NCI-H1105 treated with DMSO at 0.1 percent for 48 hours (cell line): ENCODE results near the gene SLC25A41.
"Not testable (repeated sequence)": the region's sequence is repeated elsewhere in the genome, so short reads cannot be mapped to it uniquely, and the experiment has no call there.

Experiments
- DNase-seq: peaks from one replicate; lab custom pipeline; 2025; lab: John Stamatoyannopoulos, UW

The SLC25A41 gene

DNA sequence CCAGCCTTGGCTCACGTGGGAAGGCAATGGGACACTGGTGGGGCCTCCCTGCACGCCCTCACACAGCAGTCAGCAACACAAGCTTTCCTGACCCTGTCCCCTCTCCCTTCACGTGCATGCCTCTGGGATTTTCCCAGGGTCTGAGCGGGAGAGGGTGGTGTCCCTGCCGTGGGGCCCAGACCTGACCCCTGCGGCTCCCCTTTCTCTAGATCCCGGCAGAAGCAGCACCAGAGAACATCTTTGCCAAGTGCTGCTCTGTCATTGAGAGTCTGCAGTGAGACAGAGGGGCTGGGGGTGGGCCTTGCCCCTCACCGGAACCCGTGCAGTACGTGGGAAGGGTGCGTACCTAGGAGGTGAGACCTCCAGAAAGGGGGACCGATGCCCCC is 21.5 kb downstream of the SLC25A41 start:
- DNase-seq, result no peak

DNA sequence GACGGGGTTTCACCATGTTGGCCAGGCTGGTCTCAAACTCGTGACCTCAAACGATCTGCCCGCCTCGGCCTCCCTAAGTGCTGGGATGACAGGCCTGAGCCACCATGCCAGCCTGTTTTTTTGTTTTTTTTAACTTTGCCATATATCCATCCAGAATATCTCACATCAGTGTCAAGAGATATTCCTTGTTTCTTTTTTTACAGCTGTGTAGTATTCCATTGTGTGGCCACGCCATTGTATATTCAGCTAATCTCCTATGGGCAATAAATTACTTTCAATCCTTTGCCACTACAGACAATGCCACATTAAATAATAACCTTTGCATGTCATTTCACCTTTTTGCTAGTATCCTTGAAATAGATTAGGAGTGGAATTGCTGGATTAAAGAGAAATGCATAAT is 24.2 kb downstream of the SLC25A41 start:
- no peak for DNase-seq

DNA sequence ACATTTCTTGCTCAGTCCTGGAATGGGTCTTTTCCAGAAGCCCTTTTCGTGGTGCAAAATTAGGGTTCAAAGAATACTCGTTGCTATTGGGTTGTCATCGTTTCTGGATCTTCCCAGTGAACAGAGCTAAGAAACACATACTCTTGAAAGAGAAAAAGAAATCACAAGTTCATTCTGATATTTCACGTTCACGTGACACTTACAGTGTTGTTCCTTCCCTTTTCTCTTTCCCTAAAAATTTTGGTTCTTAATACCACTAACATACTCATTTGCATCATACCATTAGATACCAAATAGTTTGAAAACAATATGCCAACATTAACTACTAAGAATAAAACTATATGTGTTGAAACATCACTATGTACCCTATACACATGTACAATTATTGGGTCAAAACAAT is 27.2 kb downstream of the SLC25A41 start:
- no peak for DNase-seq

DNA sequence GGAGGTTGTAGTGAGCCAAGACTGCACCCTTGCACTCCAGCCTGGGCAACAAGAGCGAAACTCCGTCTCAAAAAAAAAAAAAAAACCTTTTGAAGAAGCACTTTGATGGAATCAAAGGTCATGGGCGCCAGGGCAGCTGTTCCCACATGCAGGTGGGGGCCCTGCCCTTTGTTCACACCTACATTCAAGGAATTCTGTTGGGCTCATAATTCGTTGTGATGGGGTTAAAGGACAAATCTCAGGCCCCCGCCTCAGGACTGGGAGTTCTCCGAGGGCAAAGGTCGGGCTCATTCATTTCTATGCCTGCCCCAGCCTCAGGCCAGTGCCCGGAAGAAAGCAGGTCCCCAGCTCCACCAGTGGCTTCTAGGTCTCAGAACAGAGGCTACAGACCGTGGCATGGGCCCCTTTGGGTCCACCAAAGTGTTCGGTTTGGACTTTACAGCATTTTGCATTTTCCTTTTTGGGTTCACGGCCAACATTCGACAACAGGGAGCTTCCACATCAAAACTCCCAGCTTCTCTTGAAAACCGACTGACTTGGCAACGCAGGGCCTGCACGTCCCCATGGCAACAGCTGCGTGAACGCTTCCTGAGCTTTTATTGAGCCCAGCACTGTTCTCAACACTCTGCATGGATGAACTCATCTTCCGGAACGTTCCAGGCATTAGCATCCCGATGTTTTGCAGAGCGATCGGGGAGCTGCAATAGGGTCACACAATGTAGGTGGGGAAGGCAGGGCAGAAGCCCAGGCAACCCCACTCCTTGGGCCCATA is 30.5 kb downstream of the SLC25A41 start:
- no peak for DNase-seq

DNA sequence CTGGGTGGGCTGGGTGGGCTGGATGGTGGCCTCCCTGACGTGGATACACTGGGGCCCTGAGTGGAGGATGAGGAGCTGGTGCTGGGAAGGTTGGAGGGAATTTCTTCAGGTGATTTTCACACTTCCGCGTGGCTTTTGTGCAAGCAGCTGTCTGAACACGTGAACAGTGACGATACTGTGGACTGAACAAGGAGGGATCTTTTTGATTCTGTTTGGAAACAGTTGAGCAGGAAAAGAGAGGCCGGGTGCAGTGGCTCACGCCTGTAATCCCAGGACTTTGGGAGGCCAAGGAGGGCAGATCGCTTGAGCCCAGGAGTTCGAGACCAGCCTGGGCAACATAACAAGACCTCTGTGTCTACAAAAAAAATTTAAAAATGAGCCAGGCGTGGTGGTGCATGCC is 31.5 kb downstream of the SLC25A41 start:
- DNase-seq, result no peak

DNA sequence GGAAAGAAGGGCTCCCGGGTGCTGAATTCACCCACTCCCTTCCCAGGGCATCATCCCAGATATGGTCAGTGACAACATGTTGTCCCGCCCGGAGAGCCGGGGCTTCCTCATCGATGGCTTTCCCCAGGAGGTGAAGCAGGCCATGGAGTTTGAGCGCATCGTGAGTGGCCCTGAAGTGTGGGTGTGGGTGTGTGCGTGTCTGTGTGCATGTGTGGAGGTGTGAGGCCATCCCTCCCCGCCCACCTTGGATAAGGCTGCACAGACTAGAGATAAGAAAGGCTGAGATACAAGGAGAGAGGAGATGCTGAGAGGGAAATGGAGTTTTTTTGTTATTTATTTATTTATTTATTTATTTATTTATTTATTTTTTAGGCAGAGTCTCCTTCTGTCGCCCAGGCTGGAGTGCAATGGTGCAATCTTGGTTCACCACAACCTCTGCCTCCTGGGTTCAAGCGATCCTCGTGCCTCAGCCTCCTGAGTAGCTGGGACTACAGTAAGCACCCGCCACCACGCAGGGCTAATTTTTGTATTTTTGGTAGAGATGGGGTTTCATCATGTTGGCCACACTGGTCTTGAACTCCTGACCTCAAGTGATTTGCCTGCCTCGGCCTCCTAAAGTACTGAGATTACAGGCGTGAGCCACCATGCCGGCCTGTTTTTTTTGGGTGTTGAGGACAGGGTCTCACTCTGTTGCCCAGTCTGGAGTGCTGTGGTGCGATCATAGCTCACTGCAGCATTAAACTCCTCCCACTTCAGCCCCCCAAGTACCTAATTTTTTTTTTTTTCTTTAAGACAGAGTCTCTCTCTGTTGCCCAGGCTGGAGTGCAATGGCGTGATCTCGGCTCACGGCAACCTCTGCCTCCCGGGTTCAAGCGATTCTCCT is 33.3 kb downstream of the SLC25A41 start:
- DNase-seq, result not testable (repeated sequence)

DNA sequence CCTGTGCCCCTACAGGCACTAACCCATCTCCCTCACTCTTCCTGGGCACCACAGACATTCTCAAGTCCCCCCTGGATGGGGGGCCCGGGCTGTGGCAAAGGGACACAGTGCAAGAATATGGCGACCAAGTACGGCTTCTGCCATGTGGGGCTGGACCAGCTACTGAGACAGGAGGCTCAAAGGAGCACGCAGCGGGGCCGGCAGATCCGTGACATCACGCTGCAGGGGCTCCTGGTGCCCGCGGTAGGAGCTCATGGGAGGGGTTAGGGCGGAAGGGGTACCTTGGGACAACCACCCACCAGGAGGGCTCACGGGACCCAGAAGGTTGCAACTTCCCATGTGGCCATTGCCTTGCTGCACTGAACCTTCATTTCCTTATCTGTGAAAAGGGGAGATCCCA is 37.3 kb downstream of the SLC25A41 start:
- DNase-seq, result no peak

DNA sequence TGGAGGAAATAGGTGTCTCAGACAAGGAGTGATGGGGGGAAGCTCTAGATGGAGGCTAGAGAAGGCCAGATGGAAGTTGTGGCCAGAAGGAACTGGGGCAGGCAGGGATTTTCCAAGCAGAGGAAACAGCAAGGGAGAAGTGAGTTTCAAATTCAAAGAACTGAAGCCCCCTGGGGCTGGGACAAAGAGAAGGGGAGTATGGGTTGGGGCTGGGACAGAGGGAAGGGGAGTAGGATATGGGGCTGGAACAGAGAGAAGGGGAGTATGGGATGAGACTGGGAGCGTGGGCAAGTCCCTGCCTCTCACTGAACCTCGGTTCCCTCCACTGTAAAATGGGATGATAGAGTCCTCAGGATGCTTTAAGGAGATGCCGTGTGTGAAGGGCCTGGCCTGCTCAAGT is 38.7 kb downstream of the SLC25A41 start:
- no peak for DNase-seq

DNA sequence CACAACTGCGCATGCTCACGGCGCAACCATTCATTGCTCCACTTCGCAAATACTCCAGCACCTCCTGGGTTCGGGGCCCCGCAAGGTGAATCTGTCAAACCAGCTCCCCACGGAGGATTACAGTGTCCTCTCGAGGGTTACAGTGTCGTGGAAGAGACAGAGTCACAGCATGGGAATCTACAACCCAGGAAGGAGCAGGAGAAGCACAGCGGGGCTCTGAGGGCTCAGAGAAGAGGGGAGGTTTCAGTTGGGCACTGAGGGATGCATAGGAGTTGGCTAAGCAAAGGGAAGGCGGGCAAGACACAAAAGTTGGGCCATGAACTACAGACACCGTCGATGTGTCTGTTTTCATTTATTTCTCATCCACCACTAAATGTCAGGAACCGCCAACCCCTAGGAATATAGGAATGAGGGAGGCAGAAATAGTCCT is 39.6 kb downstream of the SLC25A41 start:
- DNase-seq, result no peak

DNA sequence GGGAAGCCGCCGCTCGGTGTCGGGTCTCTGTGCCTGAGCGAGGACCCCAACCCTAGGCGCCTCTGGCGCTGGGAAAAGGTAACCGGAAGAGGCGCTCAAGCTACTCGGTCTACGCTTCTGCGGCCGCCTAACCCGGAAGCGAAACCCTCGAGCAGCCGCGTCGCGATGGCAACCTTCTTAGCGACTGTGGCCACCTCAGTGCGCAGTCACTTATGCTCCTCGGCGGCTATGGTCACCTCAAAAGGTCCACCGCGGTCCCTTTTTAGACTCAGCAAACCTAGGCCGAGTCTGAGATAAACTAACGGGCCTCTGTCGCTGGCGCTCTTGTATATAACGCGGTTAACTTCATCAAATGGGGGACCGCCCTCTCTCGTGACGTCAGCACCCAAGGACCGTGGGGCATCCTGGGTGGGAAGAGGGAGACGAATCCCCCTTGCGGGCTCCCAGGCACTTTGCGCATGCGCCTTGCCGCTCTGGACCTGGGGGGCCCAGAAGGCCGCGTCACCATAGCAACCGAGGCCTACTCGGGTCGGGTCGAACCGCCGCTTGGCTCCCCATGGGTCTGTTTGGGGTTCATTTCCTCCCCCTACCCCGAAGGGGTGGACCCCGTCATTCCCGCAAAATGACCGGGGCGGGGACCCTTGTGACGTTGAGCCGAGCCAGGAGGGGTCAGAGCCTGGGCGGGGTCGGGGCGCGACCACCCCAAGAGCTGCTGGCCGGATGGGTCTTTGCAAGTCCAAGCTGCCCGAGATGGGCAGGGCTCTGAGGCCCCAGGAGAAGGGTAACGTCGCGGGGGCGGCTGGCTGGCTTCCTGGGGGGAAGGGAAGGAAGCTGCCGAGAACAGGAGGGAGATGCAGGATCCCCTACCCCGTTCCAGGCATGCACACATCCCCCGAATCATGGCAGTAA is 40.2 kb downstream of the SLC25A41 start, which contains the start of gene GTF2F1:
GTF2F1 (minus strand) TSS at position 91 of the 909 bp plus-strand sequence. CDS start 169 bp downstream, outside the sequence.
- DNase-seq, result peak; percentile 95

DNA sequence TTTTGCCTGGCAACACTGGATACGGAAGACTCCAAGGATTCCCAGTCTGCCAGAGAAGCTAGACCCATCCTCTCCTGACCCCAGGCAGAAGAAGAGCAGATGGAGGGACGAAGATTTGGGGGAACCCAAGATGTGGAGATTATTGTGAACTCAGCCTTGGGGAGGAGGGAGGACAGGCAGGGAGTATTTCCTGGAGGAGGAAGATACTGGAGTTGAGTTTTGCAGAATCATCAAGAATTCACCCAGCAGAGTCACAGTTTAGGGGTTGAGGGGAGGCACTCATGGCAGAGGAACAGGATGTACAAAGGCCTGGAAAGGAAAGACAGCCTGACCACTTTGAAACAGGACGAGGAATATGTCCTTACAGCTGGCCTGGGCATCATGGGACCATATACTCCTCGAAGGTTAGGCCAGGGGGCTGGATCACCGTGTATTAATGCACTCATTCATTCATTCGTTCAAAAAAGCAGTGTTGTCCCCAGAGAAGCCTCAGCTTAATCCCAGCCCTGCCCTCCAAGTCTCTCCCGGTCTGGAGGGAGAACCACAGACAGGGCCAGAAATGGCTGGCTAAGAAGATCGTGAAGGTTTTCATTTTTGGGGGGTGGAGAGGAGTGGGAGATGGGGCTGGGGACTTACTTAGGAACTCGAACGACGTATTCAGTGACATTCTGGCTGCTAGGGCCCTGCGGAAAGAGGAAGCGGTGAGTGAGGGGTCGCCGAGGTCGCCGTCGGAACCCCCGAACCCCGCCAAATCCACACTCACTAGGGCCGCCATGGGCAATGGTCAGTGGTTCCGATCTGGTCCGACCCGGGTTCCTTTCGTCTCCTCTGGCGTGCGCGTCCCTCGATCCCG is 41.1 kb downstream of the SLC25A41 start:
- DNase-seq, result no peak

DNA sequence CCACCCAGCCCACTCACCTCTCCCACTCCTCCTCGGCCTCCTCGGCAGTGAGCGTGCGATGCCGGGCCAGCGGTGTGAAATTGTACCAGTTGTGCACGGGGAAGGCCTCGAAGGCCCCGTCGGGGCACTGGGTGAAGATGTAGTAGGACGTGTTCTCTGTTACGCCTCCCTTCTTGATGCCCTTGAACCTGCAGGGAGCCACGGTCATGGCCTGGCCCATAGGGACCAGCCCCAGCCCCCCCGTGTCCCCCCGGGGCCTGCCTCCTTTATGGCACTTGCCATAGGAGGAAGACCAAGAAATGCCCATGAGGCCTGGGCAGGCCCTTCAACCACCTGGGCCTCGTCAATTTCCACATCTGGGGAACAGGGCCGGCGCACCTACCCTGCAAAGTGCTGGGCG is 46.2 kb downstream of the SLC25A41 start:
- DNase-seq, result no peak

DNA sequence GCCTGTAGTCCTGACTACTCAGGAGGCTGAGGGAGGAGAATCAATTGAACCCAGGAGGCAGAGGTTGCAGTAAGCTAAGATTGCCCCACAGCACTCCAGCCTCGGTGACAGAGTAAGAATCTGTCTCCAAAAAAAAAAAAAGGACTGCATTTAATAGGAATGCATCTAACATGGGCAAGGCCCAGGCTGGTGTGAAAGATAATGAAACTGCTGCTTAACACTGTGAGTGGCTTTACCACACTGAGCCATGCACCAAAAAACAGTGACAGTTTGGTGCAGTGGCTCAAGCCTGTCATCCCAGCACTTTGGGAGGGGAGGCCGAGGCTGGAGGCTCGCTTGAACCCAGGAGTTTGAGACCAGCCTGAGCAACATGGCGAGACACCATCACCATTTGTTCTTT is 49.2 kb downstream of the SLC25A41 start:
- DNase-seq, result no peak

DNA sequence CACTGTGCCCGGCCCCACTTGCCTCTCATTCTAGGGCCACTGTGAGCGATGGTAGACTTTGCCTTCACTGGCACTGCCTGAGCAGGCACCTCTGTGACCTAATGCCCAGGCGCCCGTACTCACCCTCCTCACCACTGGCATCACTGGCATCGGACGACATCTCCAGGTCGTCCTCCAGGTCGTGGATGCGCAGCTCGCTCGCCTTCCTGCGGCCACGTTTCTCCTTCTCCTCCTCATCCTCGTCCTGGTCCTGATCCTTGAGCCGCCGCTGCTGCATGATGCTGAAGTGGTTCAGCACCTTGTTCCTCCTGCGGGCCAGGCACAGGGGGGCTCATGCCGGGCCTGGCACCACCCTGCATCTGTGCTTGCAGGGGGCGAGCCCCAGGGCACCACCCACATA is 50.4 kb downstream of the SLC25A41 start:
- no peak for DNase-seq

DNA sequence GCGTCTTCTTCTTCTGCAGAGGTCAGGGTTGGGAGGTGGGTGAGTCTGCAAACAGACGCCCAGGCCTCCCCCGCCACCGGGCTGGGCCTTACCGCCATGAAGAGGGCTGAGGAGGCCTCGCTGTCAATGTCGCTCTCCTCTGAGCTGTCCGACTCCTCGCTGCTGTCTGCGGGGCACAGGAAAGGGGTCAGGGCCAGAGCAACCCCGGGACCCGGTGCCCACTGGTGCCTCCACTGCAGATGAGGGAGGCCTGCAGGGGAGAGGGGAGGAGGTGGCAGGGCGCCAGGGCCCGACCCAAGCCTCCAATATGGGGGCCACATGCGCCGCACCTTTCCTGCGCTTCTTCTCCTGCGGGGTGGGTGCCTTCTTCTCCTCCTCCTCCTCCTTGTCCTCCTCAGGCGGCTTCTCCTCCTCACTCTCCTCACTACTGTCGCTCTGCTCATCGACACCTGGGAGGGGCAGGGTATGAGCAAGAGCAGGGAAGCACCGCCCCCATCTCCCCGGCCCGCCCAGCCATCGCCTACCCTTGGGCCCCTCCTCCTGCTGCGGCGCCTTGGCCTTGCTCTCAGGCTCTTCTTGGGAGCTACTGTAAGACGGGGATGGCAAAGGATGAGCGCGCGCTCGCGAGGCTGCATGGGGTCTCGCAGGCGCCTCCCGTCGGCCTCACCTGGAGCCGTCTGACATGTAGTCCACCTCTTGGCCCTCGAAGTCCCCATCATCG is 52.4 kb downstream of the SLC25A41 start:
- no peak for DNase-seq

DNA sequence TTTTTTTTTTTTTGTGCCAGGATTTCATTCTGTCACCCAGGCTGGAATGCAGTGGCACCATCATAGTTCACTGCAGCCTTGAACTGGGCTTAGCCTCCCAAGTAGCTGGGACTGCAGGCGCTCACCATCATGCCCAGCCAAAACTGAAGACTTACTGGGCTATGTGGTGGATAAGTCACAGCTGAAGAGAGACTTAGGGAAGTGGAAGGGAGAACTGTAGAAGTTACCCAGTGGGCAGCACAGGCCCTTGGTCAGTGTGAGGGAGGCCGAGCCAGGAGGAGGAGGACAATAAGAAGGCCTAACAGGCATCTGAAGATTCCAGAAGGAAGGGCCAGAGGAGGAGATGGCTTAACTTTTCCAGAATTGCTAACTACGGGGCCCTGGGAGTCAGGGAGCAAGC is 53.8 kb downstream of the SLC25A41 start:
- DNase-seq, result no peak

DNA sequence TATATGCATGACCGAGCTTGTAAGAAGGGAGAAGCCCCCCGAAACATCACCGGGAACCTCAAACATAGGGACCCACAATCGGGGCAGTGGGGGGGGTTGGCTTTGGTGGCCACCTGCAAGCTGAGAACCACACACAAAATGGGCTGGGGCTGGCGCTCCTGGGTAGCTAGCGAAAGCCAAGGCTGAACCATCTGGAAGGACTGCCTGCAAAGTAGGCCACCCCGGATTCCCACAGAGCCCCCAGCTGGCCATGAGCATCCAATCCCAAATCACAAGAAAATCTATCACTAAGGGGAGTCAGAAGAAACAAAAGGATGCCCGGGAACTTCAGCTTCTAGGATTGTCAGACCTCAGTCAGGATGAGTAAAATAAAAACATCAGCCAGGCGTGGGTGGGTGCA is 55.1 kb downstream of the SLC25A41 start:
- DNase-seq, result no peak

DNA sequence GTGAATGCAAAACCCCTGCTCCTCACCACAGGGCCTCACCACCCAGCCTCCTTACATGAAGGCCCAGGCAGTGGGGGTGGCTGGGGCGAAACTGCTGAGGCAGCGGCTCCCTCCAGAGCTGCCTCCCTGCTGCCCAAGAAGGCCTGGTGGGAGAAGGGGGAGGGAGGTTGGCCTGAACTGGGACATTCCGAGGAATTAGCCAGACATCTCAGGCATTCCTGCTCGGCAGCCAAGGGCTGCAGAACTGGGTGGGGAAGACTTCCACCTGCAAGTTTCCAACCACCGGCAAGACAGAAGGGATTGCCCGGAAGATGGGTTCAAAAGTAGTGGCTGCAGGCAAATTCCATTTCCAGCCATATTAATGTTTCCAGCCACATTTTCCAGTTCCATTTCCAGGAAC is 55.5 kb downstream of the SLC25A41 start:
- no peak for DNase-seq

DNA sequence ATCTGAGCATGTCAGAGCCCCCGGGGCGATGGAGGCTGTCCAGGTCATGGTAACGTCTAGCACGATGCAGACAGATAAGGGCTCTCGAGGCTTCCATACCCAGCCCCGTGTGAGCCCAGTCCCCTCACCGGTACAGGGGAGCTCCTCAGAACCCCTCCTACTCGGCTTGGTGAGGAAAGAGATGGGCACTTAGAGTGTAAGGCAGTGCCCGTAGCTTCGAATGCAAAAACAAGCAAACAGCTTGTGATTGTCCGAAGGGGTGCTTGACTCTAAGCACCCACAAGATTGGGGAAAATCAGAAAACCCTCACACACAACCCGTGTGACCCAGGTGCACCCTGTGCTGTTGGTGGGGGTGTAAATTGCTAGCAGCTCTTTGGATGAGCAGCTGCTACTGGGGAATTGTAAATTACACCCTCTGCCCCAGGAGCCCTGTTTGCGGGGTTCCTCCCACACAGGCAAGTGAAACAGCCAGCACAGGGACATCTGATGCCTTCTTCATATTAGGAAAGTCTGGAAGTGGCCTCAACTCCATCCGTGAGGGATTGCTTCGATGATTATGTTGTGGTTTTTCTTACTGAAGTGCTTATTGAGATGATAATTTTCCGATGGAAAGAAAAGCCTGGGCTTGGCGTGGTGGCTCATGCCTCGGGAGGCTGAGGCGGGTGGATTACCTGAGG is 56.9 kb downstream of the SLC25A41 start:
- no peak for DNase-seq
